HCT116 (cell line): Measurements from ENCODE around the gene RETREG1. TPM values are rescaled to one million over a fixed set of nuclear protein-coding genes. Genes with fewer than 3 reads are reported as not detected.

Experiments
- ATAC-seq: fragments of 200-7000 bp; cut with Tn5 transposase; 2 replicates; pipeline ENCODE4 v1.9.1; 2020; ENCODE audit warnings: mild to moderate bottlenecking, moderate library complexity
- BruUV-seq: library from RNA; stranded (reverse); fragments of 400-500 nt; replicated peaks from 2 replicates; lab custom pipeline; 2021; lab: Mats Ljungman, UMichigan
- CTCF ChIA-PET: fragments of 300-600 bp; sonication (Branson Sonifier 250); formaldehyde crosslinking; loops from one replicate; lab custom pipeline; 2021; ENCODE audit warnings: antibody characterized with exemption; lab: Charles Lee
- POLR2A ChIA-PET: fragments of 300-600, 350-600 bp; sonication (Branson Sonifier 250); formaldehyde crosslinking; loops from one replicate; lab custom pipeline; 2021; ENCODE audit warnings: antibody characterized with exemption; lab: Charles Lee
- RAD21 ChIA-PET, 2 experiments: fragments of 300-600 bp; sonication (Branson Sonifier 250); formaldehyde crosslinking; loops; one replicate each; lab custom pipeline; 2023; ENCODE audit warnings: low total read pairs in 2 of 2; ENCODE audit not compliant: uncharacterized antibody in 2 of 2, unreplicated experiment in 2 of 2, low non-redundant PET in 1 of 2; lab: Charles Lee
- DNase-seq: peaks from one replicate; pipeline ENCODE4 v3.0.0-alpha.2; 2010; ENCODE audit warnings: low read depth, low spot score
- H2AFZ ChIP-seq: fragments of 200-600 bp; shearing (Covaris generic), sonication (generic); 2 replicates; pipeline ENCODE4 v1.6.1; 2017; ENCODE audit warnings: low read depth, mixed run types, mixed read lengths, antibody characterized with exemption, low read length; ENCODE audit not compliant: poor library complexity, severe bottlenecking
- H3K27ac ChIP-seq: 2 replicates; pipeline ENCODE4 v1.5.1; 2012; ENCODE audit warnings: low read depth, low read length
- H3K27me3 ChIP-seq: fragments of 200-600 bp; sonication (generic); 2 replicates; pipeline ENCODE4 v1.6.1; 2016; ENCODE audit warnings: mixed run types, low read length, mixed read lengths; ENCODE audit not compliant: insufficient read depth
- H3K36me3 ChIP-seq, 2 experiments: fragments of 200-500 bp in 1 of 2; fragments of 200-600 bp in 1 of 2; sonication (Bioruptor generic) in 1 of 2; sonication (generic) in 1 of 2; 2 replicates each; pipeline versions ENCODE4 v1.5.1 to v1.6.1; 2014 to 2016; ENCODE audit warnings: low read length in 2 of 2, inconsistent platforms in 1 of 2, mixed read lengths in 1 of 2, mixed run types in 1 of 2; ENCODE audit not compliant: insufficient read depth in 2 of 2, control insufficient read depth in 1 of 2
- H3K4me1 ChIP-seq, 2 experiments: fragments of 200-600 bp in 1 of 2; sonication (generic) in 1 of 2; 2 replicates each; pipeline versions ENCODE4 v1.5.1 to v1.6.1; 2012 to 2017; ENCODE audit warnings: low read length in 2 of 2, inconsistent platforms in 1 of 2, mild to moderate bottlenecking in 1 of 2, mixed read lengths in 1 of 2, mixed run types in 1 of 2, moderate library complexity in 1 of 2; ENCODE audit not compliant: insufficient read depth in 2 of 2, control insufficient read depth in 1 of 2
- H3K4me2 ChIP-seq: fragments of 200-600 bp; sonication (generic); 2 replicates; pipeline ENCODE4 v1.6.1; 2017; ENCODE audit warnings: mixed run types, low read length, mixed read lengths
- H3K4me3 ChIP-seq, 2 experiments: fragments of 200-600 bp in 1 of 2; sonication (generic) in 1 of 2; replicated peaks in 1 of 2; 2 replicates each; pipeline ENCODE4 v1.5.1; 2011 to 2016; ENCODE audit warnings: low read length in 2 of 2, control low read depth in 1 of 2, low read depth in 1 of 2, mild to moderate bottlenecking in 1 of 2, mixed read lengths in 1 of 2, mixed run types in 1 of 2
- H3K79me2 ChIP-seq: fragments of 200-600 bp; sonication (generic); 2 replicates; pipeline ENCODE4 v1.6.1; 2017; ENCODE audit warnings: mild to moderate bottlenecking, mixed run types, low read length, moderate library complexity, mixed read lengths; ENCODE audit not compliant: insufficient read depth
- H3K9ac ChIP-seq: fragments of 200-600 bp; sonication (generic); 2 replicates; pipeline ENCODE4 v1.6.1; 2016; ENCODE audit warnings: low read length, mixed read lengths
- H3K9me2 ChIP-seq: fragments of 200-600 bp; sonication (generic), shearing (Covaris generic); 2 replicates; pipeline ENCODE4 v1.6.1; 2017; ENCODE audit warnings: mixed run types, mild to moderate bottlenecking, moderate library complexity; ENCODE audit not compliant: insufficient read depth
- H3K9me3 ChIP-seq, 2 experiments: fragments of 200-500 bp in 1 of 2; fragments of 200-600 bp in 1 of 2; sonication (Bioruptor generic) in 1 of 2; sonication (generic) in 1 of 2; 2 replicates each; pipeline ENCODE4 v1.6.1; 2014 to 2017; ENCODE audit warnings: low read length in 2 of 2, mixed read lengths in 2 of 2, inconsistent platforms in 1 of 2, low read depth in 1 of 2, mild to moderate bottlenecking in 1 of 2, mixed run types in 1 of 2, moderate library complexity in 1 of 2; ENCODE audit not compliant: control insufficient read depth in 1 of 2, insufficient read depth in 1 of 2
- H4K20me1 ChIP-seq: fragments of 200-600 bp; sonication (generic), shearing (Covaris generic); 2 replicates; pipeline ENCODE4 v1.6.1; 2017; ENCODE audit warnings: mixed run types, mild to moderate bottlenecking, moderate library complexity; ENCODE audit not compliant: insufficient read depth
- CEBPB ChIP-seq: IDR thresholded peaks from 2 replicates; pipeline ENCODE4 v1.6.1; 2012; ENCODE audit warnings: low read depth
- EGR1 ChIP-seq: IDR thresholded peaks from 2 replicates; pipeline ENCODE4 v1.6.1; 2012; ENCODE audit warnings: low read depth
- EZH2 ChIP-seq: fragments of 200-600 bp; sonication (generic); IDR thresholded peaks from 2 replicates; pipeline ENCODE4 v1.6.1; 2017; ENCODE audit warnings: antibody characterized with exemption, mixed run types
- EZH2phosphoT487 ChIP-seq: fragments of 200-600 bp; IDR thresholded peaks from 2 replicates; pipeline ENCODE4 v1.6.1; 2018; ENCODE audit warnings: antibody characterized with exemption, borderline replicate concordance
- FOSL1 ChIP-seq: IDR thresholded peaks from 2 replicates; pipeline ENCODE4 v1.6.1; 2012; ENCODE audit warnings: low read depth
- JUND ChIP-seq: IDR thresholded peaks from 2 replicates; pipeline ENCODE4 v1.6.1; 2012
- POLR2A ChIP-seq: IDR thresholded peaks from 2 replicates; pipeline ENCODE4 v1.7.0; 2011; ENCODE audit warnings: borderline replicate concordance; ENCODE audit not compliant: insufficient read depth, insufficient read length; ENCODE audit errors: extremely low read depth
- POLR2AphosphoS5 ChIP-seq: IDR thresholded peaks from 2 replicates; pipeline ENCODE4 v1.6.1; 2011; ENCODE audit warnings: mild to moderate bottlenecking, low read depth, low read length, moderate library complexity
- SRF ChIP-seq: IDR thresholded peaks from 2 replicates; pipeline ENCODE4 v1.6.1; 2012; ENCODE audit warnings: low read depth
- TCF7L2 ChIP-seq: IDR thresholded peaks from 2 replicates; pipeline ENCODE4 v1.7.0; 2011; ENCODE audit warnings: borderline replicate concordance, inconsistent platforms; ENCODE audit not compliant: insufficient read depth, insufficient read length; ENCODE audit errors: extremely low read depth
- YY1 ChIP-seq: IDR thresholded peaks from 2 replicates; pipeline ENCODE4 v1.6.1; 2011; ENCODE audit warnings: low read length, low read depth, moderate library complexity, mild to moderate bottlenecking; ENCODE audit not compliant: insufficient replicate concordance; ENCODE audit errors: extremely low read depth
- ZFX ChIP-seq: fragments of 450-650 bp; IDR thresholded peaks from 2 replicates; pipeline ENCODE4 v1.6.1; 2017
- ZNF274 ChIP-seq: fragments of 200-500 bp; sonication (Bioruptor generic); IDR thresholded peaks from 2 replicates; pipeline ENCODE4 v1.6.1; 2014; ENCODE audit warnings: mild to moderate bottlenecking, low read depth, low read length, inconsistent platforms
- intact Hi-C: fragments of 100-400 bp; cut with micrococcal nuclease; formaldehyde crosslinking; loops from 2 replicates; pipeline ENCODE4 v1.10.0; 2022
- total RNA-seq: library from RNA; stranded (reverse); gene quantifications from one replicate; pipeline ENCODE4 v1.2.1, GENCODE V29; 2021; ENCODE audit not compliant: unreplicated experiment
- TF ChIP-seq, protein P1 (sequence below): IDR thresholded peaks from 2 replicates; pipeline ENCODE4 v1.6.1; 2012; ENCODE audit warnings: low read depth
- TF ChIP-seq, protein P2 (sequence below), 3 experiments: fragments of 200-600 bp in 1 of 3; sonication (generic) in 1 of 3; IDR thresholded peaks in 2 of 3; conservative IDR thresholded peaks in 1 of 3; 2 replicates each; pipeline ENCODE4 v1.5.1; 2012 to 2017; ENCODE audit warnings: low read depth in 2 of 3, low read length in 2 of 3, antibody characterized with exemption in 1 of 3, borderline replicate concordance in 1 of 3, control low read depth in 1 of 3, mild to moderate bottlenecking in 1 of 3, mixed read lengths in 1 of 3, mixed run types in 1 of 3, moderate library complexity in 1 of 3; ENCODE audit not compliant: insufficient read depth in 1 of 3
- TF ChIP-seq, protein P3 (sequence below): IDR thresholded peaks from 2 replicates; pipeline ENCODE4 v1.6.1; 2012
- TF ChIP-seq, protein P4 (sequence below): IDR thresholded peaks from 2 replicates; pipeline ENCODE4 v1.6.1; 2012

Gene RETREG1
- total RNA-seq, 1 experiment from 2014 or later: 6.0 TPM

DNA sequence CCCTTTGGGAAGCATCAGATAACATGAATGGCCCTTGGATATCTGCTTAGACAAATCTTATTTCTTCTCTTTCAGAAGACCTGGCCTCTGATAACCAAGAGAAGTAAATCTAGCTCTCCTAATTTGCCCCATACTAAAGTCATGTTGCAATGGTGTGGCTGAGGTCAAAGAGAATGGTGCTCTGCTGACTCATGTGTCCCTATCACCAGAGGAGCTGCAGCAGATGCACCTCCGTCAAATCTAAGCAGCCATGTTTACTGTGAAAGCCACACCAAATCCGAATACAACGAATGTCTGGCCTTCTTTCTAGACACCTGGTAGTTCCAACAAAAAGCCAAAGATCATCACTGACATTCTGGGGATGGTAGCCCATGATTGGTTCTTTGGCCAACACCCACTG, 23.2 kb downstream of the RETREG1 start (continued):
- TF ChIP-seq ZNF274 (no peak), CEBPB (no peak)

DNA sequence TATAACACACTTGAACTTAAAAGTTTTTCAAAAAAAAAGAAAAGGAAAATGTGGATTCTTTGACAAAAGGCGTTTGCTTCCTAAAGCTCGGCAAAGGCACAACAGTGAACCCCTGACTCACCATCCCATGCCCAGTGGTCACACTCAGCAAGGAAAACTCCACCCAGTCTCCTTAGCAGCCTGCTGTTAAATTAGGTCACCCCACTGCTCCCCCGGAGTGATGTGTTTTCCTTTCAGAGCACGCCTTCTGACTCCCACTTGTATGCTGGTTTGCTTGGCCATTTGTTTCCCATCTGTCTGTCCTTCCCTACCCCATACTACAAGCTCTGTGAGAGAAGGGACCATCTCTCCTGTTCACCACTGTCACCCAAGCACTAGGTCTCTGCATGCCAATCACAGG, 23.8 kb downstream of the RETREG1 start:
- RAD21 ChIA-PET: no interaction called here
- no peak for DNase-seq
- intact Hi-C loops: no loop called here

More for the DNA sequence above, 23.8 kb downstream of the RETREG1 start:
- Histone ChIP-seq H3K27me3 (no peaks in the 10 kb centered on the region), H4K20me1 (no peaks in the 10 kb centered on the region), H3K36me3 (no peaks in the 10 kb centered on the region), H3K9me3 (no peaks in the 10 kb centered on the region), H3K4me1 (no peaks in the 10 kb centered on the region; a peak in 1 of 4 replicates), H3K9ac (no peak overlapping the region), H3K9me2 (no peaks in the 10 kb centered on the region), H2AFZ (no peak overlapping the region), H3K4me3 (no peak overlapping the region), H3K4me2 (no peak overlapping the region), H3K79me2 (no peaks in the 10 kb centered on the region), H3K27ac (no peak overlapping the region)
- no TSS peak for BruUV-seq
- TF ChIP-seq TCF7L2 (no peak), EZH2 (no peak), ZFX (no peak), POLR2AphosphoS5 (no peak), YY1 (no peak), EGR1 (no peak), FOSL1 (no peak), ZNF274 (no peak), EZH2phosphoT487 (no peak), POLR2A (no peak), SRF (no peak), JUND (no peak)
- TF ChIP-seq, protein P1, sequence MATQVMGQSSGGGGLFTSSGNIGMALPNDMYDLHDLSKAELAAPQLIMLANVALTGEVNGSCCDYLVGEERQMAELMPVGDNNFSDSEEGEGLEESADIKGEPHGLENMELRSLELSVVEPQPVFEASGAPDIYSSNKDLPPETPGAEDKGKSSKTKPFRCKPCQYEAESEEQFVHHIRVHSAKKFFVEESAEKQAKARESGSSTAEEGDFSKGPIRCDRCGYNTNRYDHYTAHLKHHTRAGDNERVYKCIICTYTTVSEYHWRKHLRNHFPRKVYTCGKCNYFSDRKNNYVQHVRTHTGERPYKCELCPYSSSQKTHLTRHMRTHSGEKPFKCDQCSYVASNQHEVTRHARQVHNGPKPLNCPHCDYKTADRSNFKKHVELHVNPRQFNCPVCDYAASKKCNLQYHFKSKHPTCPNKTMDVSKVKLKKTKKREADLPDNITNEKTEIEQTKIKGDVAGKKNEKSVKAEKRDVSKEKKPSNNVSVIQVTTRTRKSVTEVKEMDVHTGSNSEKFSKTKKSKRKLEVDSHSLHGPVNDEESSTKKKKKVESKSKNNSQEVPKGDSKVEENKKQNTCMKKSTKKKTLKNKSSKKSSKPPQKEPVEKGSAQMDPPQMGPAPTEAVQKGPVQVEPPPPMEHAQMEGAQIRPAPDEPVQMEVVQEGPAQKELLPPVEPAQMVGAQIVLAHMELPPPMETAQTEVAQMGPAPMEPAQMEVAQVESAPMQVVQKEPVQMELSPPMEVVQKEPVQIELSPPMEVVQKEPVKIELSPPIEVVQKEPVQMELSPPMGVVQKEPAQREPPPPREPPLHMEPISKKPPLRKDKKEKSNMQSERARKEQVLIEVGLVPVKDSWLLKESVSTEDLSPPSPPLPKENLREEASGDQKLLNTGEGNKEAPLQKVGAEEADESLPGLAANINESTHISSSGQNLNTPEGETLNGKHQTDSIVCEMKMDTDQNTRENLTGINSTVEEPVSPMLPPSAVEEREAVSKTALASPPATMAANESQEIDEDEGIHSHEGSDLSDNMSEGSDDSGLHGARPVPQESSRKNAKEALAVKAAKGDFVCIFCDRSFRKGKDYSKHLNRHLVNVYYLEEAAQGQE: no peak
- TF ChIP-seq, protein P2, sequence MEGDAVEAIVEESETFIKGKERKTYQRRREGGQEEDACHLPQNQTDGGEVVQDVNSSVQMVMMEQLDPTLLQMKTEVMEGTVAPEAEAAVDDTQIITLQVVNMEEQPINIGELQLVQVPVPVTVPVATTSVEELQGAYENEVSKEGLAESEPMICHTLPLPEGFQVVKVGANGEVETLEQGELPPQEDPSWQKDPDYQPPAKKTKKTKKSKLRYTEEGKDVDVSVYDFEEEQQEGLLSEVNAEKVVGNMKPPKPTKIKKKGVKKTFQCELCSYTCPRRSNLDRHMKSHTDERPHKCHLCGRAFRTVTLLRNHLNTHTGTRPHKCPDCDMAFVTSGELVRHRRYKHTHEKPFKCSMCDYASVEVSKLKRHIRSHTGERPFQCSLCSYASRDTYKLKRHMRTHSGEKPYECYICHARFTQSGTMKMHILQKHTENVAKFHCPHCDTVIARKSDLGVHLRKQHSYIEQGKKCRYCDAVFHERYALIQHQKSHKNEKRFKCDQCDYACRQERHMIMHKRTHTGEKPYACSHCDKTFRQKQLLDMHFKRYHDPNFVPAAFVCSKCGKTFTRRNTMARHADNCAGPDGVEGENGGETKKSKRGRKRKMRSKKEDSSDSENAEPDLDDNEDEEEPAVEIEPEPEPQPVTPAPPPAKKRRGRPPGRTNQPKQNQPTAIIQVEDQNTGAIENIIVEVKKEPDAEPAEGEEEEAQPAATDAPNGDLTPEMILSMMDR (IDR thresholded peaks at IDR 0.05 in 2 of 3, conservative IDR thresholded peaks at IDR 0.05 in 1 of 3; ENCODE audit: borderline replicate concordance in 1 of 3, insufficient read depth in 1 of 3, low read depth in 2 of 3, low read length in 2 of 3): no peak
- TF ChIP-seq, protein P3, sequence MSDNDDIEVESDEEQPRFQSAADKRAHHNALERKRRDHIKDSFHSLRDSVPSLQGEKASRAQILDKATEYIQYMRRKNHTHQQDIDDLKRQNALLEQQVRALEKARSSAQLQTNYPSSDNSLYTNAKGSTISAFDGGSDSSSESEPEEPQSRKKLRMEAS: no peak
- TF ChIP-seq, protein P4, sequence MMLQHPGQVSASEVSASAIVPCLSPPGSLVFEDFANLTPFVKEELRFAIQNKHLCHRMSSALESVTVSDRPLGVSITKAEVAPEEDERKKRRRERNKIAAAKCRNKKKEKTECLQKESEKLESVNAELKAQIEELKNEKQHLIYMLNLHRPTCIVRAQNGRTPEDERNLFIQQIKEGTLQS: no peak
- ChIA-PET POLR2A (no interaction called here), CTCF (no interaction called here)
- no peak for ATAC-seq
